GM18909 (cell line): ENCODE data around the gene LKAAEAR1.
"Not testable (repeated sequence)": the region's sequence is repeated elsewhere in the genome, so short reads cannot be mapped to it uniquely, and the experiment has no call there.

Experiments used
- ATAC-seq: cut with Tn5 transposase; IDR thresholded peaks from one replicate; pipeline ENCODE4 v1.9.1; 2021; ENCODE audit warnings: mild to moderate bottlenecking; ENCODE audit not compliant: unreplicated experiment, poor library complexity

LKAAEAR1 gene

GRCh38 chr20:64083804-64084684 lies at the start of gene LKAAEAR1:
LKAAEAR1 (minus strand) TSS chr20:64084398; CDS start chr20:64084219, 179 bp downstream.
- no peak for ATAC-seq

- ATAC-seq = no peak
These were observed 47.2 kb upstream of the LKAAEAR1 start for GRCh38 chr20:64131406-64131805.

GRCh38 chr20:64130876-64131275 lies 46.7 kb upstream of the LKAAEAR1 start:
- ATAC-seq = no peak

GRCh38 chr20:64130271-64130670 lies 46.1 kb upstream of the LKAAEAR1 start:
- no peak for ATAC-seq

- no peak for ATAC-seq
These were observed 45.1 kb upstream of the LKAAEAR1 start for GRCh38 chr20:64129146-64129782.

- not testable (repeated sequence) for ATAC-seq
These were observed 39.3 kb upstream of the LKAAEAR1 start for GRCh38 chr20:64123517-64123916.

GRCh38 chr20:64122927-64123326 lies 38.7 kb upstream of the LKAAEAR1 start:
- ATAC-seq = not testable (repeated sequence)

- ATAC-seq = no peak
These were observed 37.4 kb upstream of the LKAAEAR1 start for GRCh38 chr20:64121586-64121985.

GRCh38 chr20:64119681-64120341 lies 35.6 kb upstream of the LKAAEAR1 start:
- no peak for ATAC-seq

GRCh38 chr20:64119301-64119680 lies 35.1 kb upstream of the LKAAEAR1 start:
- no peak for ATAC-seq

GRCh38 chr20:64117432-64117777 lies 33.2 kb upstream of the LKAAEAR1 start:
- not testable (repeated sequence) for ATAC-seq

GRCh38 chr20:64116541-64117431 lies 32.6 kb upstream of the LKAAEAR1 start:
- no peak for ATAC-seq

- no peak for ATAC-seq
These were observed 31.8 kb upstream of the LKAAEAR1 start for GRCh38 chr20:64116016-64116415.

- no peak for ATAC-seq
These were observed 31.1 kb upstream of the LKAAEAR1 start for GRCh38 chr20:64115171-64115911.

- ATAC-seq = no peak
These were observed 30.3 kb upstream of the LKAAEAR1 start for GRCh38 chr20:64114356-64114971.

- ATAC-seq = no peak
These were observed 29.7 kb upstream of the LKAAEAR1 start for GRCh38 chr20:64113796-64114355.

- ATAC-seq = no peak
These were observed 29.2 kb upstream of the LKAAEAR1 start for GRCh38 chr20:64113444-64113775.

GRCh38 chr20:64112691-64113443 lies 28.7 kb upstream of the LKAAEAR1 start:
- no peak for ATAC-seq
